Measurements from ENCODE around the gene IQSEC3. TPM values are rescaled to one million over a fixed set of nuclear protein-coding genes. Genes with fewer than 3 reads are reported as not detected.

Gene IQSEC3
- total RNA-seq, 1 donor from 2014 or later, result 4.2 TPM

DNA sequence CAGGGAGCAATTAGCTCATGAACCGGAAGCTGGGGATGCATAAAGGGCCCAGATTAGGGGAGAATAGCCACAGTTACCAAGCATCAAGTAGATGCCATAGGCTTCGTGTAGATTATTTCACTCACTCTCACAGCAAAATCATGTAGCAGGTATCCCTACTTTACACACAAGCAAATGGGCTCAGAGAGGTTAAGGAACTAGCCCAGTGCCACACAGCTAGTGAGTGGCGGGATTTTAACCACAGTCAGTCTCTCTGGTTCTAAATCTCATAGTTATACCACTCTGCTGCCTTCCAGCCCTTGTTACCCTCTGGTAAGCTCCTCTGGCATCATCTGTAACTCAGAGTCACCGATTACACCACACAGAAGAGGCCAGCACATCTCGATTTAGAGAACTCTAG, 49.0 kb downstream of the IQSEC3 start:
- Mint-ChIP-seq H3K4me1 (ENCODE audit: unreplicated experiment) (no peaks in the 10 kb centered on the region), H3K27me3 (peaks cover 50% of the 10 kb centered on the region)
- TF ChIP-seq, protein P1, sequence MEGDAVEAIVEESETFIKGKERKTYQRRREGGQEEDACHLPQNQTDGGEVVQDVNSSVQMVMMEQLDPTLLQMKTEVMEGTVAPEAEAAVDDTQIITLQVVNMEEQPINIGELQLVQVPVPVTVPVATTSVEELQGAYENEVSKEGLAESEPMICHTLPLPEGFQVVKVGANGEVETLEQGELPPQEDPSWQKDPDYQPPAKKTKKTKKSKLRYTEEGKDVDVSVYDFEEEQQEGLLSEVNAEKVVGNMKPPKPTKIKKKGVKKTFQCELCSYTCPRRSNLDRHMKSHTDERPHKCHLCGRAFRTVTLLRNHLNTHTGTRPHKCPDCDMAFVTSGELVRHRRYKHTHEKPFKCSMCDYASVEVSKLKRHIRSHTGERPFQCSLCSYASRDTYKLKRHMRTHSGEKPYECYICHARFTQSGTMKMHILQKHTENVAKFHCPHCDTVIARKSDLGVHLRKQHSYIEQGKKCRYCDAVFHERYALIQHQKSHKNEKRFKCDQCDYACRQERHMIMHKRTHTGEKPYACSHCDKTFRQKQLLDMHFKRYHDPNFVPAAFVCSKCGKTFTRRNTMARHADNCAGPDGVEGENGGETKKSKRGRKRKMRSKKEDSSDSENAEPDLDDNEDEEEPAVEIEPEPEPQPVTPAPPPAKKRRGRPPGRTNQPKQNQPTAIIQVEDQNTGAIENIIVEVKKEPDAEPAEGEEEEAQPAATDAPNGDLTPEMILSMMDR (conservative IDR thresholded peaks at IDR 0.05), result no peak

DNA sequence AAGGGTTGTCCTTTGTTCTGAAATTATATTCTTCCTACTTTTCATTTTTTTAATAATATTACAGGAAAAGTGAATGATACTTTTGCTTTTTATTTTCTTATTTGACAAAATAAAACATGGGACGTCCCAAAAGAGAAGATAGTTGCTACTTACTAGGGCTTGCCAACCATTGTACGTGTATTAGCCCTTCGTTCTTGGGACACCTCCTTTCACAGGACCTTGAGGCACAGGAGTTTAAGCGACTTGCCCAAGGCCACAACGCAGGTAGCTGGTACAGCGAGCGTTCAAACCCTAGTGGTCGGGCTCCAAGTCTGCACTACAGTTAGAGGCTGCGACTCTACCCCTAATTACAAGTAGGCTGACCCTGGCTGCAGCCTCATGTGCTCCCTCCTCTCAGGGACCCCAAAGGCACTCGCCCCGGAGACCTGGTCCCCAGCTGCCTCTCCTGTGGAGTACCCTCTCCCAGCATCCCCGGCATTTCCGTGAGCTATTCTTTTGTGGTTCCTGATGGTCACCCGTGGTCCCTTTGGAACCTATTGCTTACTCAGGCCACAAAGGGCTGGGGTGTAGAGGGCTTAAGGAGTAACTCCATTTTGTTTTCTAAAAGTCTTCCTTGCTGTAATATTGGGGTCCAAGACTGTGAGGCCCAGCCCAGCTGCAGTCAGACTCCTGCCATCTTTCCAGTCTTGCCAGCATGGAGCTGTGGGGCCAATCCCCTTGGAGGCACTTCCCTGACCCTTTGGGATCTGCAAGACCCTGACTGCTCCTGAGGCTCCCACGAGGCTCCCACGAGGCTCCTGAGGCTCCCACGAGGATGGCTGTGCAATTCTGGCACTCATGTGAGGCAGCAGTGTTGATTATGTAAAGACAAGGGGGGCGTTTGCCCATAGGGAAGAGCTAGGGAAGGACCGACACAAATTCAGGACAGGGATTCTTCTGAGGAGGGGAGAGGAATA, 49.7 kb downstream of the IQSEC3 start:
- TF ChIP-seq, protein P1 (conservative IDR thresholded peaks at IDR 0.05), result no peak
- H3K4me1 Mint-ChIP-seq (ENCODE audit: unreplicated experiment), result no peaks in the 10 kb centered on the region
- H3K36me3 Mint-ChIP-seq, result no peaks in the 10 kb centered on the region
- H3K27me3 Mint-ChIP-seq, result peaks cover 52% of the 10 kb centered on the region
- no peak overlapping the region for H3K4me3 Mint-ChIP-seq
- DNase-seq (ENCODE audit: extremely low spot score, unreplicated experiment), result no peak
- no peaks in the 10 kb centered on the region for H3K9me3 Mint-ChIP-seq
- H3K27ac Mint-ChIP-seq, result no peak overlapping the region

More for the DNA sequence above, 49.0 kb downstream of the IQSEC3 start:
- Mint-ChIP-seq H3K27ac (no peak overlapping the region), H3K9me3 (no peaks in the 10 kb centered on the region), H3K4me3 (no peak overlapping the region), H3K36me3 (no peaks in the 10 kb centered on the region)
- no peak for DNase-seq (ENCODE audit: extremely low spot score, unreplicated experiment)

GRCh38 chr12:117311-117710, 50.7 kb downstream of the IQSEC3 start:
- H3K27me3 Mint-ChIP-seq, result peaks cover 56% of the 10 kb centered on the region
- no peaks in the 10 kb centered on the region for H3K4me1 Mint-ChIP-seq (ENCODE audit: unreplicated experiment)
- H3K27ac Mint-ChIP-seq, result no peak overlapping the region

GRCh38 chr12:117816-118345, 51.3 kb downstream of the IQSEC3 start:
- TF ChIP-seq, protein P1 (conservative IDR thresholded peaks at IDR 0.05), result no peak
- H3K27ac Mint-ChIP-seq, result no peak overlapping the region
- H3K4me3 Mint-ChIP-seq, result no peak overlapping the region
- DNase-seq (ENCODE audit: extremely low spot score, unreplicated experiment), result no peak
- H3K4me1 Mint-ChIP-seq (ENCODE audit: unreplicated experiment), result no peaks in the 10 kb centered on the region
- peaks cover 61% of the 10 kb centered on the region for H3K27me3 Mint-ChIP-seq
- H3K9me3 Mint-ChIP-seq, result no peaks in the 10 kb centered on the region
- H3K36me3 Mint-ChIP-seq, result no peaks in the 10 kb centered on the region

More at GRCh38 chr12:117311-117710, 50.7 kb downstream of the IQSEC3 start:
- DNase-seq (ENCODE audit: extremely low spot score, unreplicated experiment), result no peak
- H3K36me3 Mint-ChIP-seq, result no peaks in the 10 kb centered on the region
- TF ChIP-seq, protein P1 (conservative IDR thresholded peaks at IDR 0.05), result no peak
- H3K9me3 Mint-ChIP-seq, result no peaks in the 10 kb centered on the region
- H3K4me3 Mint-ChIP-seq, result no peak overlapping the region

DNA sequence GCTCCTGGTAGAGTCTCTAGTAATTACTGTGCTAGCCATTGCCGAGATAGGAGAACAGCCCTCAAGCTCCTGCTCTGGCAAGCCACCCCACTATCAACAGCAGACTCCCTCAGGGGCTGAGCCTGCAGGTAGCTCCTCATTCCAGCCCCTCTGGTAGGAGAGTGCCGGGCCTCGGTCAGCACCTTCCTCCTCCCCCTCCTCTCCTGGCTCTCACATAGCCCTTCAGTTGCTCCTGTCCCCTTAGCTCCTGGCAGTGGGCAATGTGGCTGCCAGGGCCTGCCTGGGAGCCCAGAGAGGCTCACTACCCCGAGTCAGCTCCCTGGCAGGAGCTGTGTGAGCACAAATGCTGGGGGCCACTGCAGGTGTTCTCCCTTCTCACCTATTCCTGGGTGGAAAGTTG, 52.0 kb downstream of the IQSEC3 start:
- TF ChIP-seq, protein P1 (conservative IDR thresholded peaks at IDR 0.05), result no peak

More for the DNA sequence above, 52.0 kb downstream of the IQSEC3 start:
- Mint-ChIP-seq H3K27ac (no peak overlapping the region), H3K4me1 (ENCODE audit: unreplicated experiment) (no peaks in the 10 kb centered on the region), H3K4me3 (no peak overlapping the region), H3K9me3 (no peaks in the 10 kb centered on the region), H3K36me3 (no peaks in the 10 kb centered on the region), H3K27me3 (peaks cover 61% of the 10 kb centered on the region)
- no peak for DNase-seq (ENCODE audit: extremely low spot score, unreplicated experiment)
